Stimulated activated CD8-positive, alpha-beta memory T cell treated with anti-CD3 and anti-CD28 coated beads, Interleukin-12 subunit alpha, Interleukin-12 subunit beta, amount 100 ng/mL, for 1 hour (primary cell): Measurements from ENCODE around the gene GDPD1.
"Not testable (repeated sequence)": the region's sequence is repeated elsewhere in the genome, so short reads cannot be mapped to it uniquely, and the experiment has no call there.

Experiments used
- DNase-seq: peaks from one replicate; pipeline ENCODE4 v3.0.0-alpha.2; 2020; ENCODE audit warnings: low read depth

GDPD1 gene

DNA sequence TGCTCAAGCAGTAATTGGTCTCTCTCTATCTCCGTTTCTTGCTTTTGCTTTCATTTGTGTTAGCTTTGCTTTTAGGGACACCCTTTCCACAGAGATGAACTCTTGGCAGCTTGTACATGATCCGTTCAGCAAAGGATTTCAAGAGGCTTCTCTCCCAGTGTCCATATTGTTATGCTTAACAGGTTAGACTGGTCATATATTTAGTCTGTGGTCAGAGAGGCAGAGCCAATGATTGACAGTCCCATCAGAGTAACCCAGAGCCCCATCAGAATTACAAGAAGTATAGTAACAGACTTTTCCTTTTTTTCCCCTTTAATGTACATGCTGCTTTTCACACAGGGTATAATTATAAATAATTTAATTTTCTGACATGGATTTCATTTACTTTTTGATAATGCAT is 34.4 kb downstream of the GDPD1 start:
- no peak for DNase-seq

DNA sequence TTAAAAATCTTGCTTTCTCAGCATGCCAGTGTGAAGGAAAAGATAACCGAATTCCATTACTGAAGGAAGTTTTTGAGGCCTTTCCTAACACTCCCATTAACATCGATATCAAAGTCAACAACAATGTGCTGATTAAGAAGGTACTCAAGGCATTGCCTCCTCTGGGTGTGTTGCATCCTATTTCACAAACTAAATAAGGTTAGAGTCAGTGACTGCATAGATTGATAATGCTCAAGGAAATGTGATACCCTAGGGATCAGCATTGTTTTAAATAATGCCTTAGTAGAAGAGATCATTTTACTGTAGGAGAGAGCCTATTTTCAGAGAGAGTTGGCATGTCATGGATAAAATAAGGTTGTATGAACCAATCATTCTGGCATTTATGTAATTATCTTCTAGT is 36.8 kb downstream of the GDPD1 start:
- DNase-seq = no peak

DNA sequence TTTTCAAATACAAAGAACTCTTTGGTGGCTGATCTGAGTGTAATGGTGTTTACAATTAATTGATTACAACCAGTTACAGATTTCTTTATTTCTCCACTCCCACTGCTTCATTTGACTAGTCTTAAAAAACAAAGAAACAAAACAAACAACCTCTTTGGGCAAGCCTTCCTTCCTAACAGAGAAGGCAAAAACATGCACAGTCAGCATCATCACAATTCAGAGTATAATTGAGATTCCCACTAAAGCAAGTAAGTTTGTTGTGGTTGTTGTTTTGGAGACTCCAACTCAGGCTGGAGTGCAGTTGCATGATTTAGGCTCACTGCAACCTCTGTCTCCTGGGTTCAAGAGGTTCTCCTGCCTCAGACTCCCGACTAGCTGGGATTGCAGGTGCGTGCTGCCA is 40.4 kb downstream of the GDPD1 start:
- DNase-seq = no peak

DNA sequence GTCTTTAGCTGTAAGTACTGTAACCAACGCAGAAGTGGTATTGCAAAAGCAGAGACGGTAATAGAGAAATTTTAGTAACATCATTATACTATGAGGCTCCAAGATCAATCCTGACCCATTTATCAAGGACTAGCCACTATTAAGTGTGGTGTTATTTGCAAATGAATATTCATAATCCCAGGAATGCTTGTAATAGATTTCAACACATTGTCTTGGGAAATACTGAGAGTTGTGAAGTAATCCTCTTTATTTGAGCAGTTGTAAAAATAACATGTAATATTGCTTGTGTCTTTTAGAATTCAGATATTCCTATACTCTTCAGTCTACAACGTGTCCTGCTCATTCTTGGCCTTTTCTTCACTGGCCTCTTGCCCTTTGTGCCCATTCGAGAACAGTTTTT is 46.4 kb downstream of the GDPD1 start:
- no peak for DNase-seq

DNA sequence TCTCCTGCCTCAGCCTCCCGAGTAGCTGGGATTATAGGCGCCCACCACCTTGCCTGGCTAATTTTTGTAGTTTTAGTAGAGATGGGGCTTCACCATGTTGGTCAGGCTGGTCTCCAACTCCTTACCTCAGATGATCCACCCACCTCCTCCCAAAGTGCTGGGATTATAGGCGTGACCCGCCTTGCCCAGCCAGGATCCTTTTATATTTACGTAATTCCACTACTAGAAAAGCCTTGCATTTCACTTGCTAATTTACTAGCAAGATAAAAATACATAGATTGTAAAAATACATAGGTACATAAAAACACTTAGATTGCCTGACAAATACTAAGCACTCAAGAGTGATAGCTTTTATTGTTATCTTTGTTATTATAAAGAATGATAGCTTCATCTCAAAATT is 47.5 kb downstream of the GDPD1 start:
- no peak for DNase-seq

DNA sequence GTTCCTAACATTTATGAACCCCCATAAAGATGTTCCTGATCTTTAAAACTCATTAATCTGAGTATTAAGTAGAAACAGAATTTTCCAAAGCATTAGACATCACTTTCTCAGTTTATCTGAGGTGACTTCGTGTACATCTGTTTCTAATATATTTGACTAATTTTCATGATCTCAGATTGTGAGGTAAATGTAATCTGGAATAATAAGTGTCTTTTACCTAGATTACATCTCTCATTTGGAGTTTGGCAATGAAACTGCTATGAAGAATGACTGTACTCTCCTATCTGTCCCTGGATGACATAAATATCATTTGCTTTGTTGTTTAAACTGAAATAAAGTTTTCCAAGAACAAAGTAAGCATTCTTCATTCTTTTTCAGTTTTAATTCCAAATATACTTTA is 55.3 kb downstream of the GDPD1 start:
- no peak for DNase-seq

DNA sequence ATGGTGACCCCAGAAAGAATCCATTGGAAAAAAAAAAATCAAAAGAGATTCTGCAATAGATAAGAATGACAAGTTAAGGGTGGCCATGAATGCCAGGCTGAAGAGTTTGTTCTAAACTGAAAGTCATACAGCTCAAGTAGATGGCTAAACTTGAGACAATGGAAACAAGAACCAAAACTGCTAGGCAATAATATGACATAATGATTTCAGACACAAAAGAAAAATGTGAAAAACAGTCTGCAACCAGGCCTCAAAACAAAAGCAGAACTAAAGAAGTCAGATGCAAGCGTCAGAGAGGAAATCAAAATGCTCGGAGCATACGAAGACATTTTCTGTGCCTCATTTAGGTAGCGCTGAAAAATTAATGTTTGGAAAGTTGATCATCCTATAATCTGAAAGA is 56.7 kb downstream of the GDPD1 start:
- no peak for DNase-seq

DNA sequence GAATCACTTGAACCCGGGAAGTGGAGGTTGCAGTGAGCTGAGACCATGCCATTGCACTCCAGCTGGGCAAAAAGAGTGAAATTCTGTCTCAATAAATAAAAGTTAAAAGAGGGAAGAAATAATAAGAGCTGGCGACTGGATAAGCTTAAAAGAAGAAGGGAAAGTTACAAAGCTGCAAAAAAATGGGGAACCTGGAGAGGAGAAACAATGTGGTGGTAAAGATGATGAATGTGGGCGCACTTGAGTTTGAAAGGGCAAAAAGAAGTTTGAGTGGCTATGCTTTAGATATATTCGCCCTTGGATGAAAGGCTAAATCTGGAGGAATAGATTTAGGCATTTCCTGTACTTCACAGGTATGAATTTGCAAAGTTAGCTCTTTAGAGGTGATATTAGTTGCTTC is 58.1 kb downstream of the GDPD1 start:
- no peak for DNase-seq

DNA sequence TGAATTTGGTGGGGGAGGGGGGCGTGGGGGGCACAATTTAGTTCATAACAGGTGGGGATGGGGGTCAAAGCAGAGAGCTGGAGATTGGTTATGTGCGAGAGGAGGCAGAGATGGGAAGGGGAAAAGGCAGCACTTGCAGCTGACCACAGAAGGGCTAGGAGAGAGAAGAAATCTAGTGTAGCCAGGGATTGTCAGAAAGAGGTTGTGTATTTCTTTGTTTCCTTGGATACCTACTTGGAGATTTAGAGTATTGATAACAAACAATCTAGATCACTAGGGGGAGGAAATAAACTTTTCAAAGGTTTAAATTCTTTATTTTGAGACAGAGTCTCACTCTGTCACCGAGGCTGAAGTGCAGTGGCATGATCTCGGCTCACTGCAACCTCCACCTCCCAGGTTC is 64.0 kb downstream of the GDPD1 start:
- no peak for DNase-seq

DNA sequence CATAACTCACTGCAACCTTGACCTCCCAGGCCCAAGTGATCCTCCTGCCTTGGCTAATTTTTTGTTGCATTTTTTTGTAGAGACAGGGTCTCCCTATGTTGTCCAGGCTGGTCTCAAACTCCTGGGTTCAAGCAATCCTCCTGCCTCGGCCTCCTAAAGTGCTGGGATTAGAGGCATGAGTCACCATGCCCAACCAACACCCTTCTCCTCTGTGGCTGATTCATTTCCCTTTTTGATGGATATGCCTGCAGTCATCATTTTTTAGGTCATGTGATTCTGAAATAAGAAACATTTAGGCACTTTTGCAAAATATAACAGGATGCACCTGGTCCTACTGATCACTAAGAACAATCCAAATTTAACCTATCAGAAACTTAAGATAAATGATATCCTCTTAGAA is 67.1 kb downstream of the GDPD1 start:
- DNase-seq = no peak

DNA sequence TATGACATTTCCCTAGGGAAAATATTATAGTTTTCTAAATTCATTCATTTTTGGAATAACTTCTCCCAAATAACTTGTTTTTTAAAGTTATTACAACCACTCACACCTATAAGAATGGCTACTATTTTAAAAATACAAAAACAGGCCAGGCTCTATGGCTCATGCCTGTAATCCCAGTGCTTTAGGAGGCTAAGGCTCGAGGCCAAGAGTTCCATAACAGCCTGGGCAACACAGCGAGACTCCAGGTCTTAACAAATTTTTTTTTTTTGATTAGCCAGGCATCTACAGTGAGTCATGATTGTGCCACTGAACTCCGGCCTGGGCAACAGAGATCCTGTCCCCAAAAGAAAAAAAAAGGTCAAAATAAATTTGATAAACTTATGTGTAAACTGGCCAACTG is 67.6 kb downstream of the GDPD1 start:
- no peak for DNase-seq

DNA sequence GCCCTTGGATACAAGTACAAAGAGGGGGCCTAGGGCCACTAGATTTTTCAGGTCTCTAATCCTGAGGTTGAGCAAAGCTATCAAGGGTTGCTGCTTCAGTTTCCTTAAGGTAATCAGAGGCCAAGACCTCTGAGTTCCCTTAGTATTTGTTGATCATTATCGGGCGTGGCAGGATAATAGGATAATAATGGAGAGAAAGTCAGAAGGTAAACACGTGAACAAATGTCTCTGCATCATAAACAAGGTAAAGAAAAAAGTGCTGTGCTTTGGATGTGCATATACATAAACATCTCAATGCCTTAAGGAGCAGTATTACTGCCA is 69.6 kb downstream of the GDPD1 start:
- DNase-seq = no peak

DNA sequence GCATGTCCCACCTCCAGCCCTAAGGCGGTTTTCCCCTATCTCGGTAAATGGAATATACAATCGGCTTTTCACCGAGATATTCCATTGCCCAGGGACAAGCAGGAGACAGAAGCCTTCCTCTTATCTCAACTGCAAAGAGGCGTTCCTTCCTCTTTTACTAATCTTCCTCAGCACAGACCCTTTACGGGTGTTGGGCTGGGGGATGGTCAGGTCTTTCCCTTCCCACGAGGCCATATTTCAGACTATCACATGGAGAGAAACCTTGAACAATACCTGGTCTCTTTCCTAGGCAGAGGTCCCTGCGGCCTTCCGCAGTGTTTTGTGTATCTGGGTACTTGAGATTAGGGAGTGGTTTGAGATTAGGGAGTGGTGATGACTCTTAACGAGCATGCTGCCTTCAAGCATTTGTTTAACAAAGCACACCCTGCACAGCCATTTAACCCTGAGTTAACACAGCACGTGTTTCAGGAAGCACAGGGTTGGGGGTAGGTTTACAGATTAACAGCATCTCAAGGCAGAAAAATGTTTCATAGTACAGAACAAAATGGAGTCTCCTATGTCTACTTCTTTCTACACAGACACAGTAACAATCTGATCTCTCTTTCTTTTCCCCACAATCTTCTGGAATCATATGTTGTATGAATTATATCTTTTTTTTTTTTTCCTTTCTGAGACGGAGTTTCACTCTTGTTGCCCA is 70.1 kb downstream of the GDPD1 start:
- DNase-seq = not testable (repeated sequence)

DNA sequence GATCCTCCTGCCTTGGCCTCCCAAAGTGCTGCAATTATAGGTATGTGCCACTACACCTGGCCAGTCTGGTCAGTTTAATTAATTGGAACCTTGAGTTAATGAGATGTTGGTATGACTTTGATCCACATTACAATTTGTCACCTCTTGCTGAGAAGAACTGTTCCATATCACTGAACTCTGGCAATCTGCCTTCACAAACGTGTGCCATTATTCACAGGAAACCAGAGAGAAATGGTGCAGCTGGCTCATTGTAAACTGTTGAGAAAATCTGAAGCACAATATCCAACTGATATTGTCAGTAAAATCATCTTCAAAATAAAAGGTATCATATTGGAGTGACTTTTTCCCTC is 71.8 kb downstream of the GDPD1 start:
- DNase-seq = no peak

DNA sequence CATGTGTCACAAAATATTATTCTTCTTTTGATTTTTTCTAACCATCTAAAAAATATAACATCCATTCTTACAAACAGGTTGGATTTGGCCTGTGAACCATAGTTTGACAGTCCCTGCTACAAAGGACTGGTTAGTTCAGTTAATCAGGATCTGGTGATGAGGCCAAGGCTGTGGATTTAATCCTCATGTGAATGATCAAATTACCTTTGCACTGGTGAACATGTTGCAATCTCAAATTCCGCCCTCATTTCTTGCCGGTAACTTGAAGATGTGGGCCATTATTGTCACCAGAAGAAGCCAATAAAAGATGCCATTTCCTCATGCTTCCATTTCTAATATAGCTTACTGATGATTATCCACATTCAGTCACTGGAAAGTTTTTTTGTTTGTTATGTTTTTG is 75.9 kb downstream of the GDPD1 start:
- no peak for DNase-seq

DNA sequence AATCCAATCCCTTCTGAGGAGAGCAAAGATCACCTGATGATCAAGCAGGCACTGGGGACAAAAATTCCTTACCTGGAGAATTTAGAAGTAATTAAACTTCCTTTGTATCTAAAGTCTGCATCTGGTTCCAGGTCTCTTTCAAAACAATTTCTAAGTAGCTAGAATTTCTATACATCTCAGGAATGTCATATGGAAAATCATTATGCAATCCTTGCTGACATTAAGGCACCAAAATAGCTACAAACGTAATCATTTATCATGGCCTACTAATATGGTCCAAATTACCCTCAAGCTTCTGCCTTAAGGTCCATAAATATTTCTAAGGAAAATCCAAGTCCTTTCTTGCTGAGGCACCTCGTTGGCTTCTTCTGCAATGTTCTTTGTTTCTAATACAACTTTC is 78.2 kb downstream of the GDPD1 start:
- no peak for DNase-seq

DNA sequence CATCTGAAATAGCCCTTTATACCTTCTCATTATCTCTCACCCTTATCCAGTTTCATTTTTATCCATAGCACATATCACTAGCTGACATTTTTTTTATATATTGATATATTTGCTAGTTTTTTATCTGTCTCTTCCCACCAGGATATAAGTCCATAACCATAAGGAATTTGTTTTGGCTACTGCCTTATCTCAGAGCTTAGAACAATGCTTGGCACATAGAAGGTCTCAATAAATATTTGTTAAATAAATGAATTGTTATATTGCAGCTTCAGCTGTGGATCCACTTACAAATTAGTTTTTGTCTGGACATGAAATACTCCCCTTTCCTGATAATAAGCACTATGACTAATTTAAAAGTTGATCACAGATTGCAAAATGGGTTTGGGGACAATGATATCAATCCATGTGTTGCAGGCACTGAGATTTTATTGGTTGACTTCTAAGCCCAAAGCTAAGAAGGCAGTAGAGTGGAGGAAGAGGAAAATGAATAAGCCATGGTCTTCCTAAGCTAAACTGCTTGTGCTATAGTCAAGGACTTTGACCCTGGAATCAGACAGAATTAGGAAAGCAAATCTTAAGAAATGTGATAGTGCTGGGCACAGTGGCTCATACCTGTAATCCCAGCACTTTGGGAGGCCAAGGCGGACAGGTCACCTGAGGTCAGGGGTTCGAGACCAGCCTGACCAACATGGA is 79.2 kb downstream of the GDPD1 start:
- no peak for DNase-seq

DNA sequence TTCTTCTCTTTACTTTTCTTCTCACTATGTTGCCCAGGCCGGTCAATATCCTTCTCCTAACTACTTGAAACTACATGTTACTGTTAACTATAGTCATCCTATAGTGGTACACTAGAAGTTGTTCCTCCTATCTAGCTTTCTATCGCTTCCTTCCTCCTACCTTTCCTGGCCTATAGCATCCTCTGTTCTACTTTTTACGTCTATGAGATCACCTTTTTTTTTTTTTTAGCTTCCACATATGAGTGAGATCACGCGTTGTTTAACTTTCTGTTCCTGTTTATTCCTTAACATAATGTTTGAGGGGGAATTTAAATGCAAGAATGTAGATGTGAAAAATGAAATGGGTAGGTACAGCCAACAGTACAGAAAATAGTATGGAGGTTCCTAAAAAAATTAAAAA is 80.6 kb downstream of the GDPD1 start:
- DNase-seq = no peak

DNA sequence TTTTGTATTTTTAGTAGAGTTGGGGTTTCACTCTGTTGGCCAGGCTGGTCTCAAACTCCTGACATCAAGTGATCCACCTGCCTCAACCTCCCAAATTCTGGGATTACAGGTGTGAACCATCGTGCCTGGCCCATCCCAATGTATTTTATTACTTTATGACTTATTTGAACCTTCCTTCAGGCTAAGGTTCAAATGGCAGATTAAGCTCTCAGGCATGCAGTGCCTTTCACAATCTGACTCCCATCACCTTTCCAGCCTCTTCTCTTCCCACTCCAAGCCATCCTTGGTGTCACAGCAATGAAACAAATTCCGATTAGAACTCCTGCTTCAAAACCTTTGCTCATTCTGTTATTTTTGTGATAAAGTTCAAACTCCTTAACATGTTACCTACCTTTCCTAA is 84.5 kb downstream of the GDPD1 start:
- no peak for DNase-seq

DNA sequence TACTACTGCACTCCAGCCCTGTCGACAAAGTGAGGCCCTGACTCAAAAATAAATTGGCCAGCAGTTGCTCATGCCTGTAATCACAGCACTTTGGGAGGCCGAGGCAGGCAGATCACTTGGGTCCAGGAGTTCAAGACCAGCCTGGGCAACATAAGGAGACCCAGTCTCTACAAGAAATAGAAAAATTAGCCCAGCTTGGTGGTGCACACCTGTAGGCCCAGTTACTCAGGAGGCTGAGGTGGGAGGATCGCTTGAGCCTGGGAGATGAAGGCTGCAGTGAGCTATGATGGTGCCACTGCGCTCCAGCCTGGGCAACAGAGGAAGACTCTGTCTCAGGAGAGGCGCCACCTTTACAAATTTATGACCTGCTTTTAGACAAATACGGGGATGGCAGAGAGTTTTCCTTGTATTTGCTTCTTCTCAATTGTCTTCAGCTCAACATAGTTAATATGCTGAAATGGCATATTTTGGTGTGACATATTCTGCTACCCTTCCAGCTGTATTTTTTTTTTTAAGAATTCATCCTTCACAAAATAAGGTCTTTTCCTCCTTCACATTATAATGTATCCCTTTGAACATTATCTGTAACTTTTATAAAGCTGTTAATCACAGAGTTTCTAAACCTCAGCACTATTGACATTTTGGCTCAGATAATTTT is 90.1 kb downstream of the GDPD1 start:
- DNase-seq = no peak

DNA sequence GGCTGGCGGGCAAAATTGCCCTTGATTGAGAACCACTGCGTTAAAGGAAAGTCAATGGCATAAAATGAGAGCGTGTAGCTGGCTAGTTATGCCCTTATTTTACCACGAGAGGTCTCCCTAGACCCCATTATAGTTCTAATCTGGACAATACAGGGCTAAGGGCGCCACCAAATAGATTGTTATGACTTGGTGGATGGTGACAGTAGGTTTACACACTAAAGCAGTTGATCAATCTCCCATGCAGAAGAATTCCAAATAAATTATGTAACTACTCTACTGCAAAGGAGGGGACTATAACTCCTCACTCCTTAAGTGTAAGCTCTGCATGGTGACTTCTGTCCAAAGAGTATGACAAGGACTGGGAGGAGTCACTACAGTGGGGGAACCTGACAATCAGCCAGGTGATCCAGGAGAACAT is 90.7 kb downstream of the GDPD1 start:
- DNase-seq = no peak

DNA sequence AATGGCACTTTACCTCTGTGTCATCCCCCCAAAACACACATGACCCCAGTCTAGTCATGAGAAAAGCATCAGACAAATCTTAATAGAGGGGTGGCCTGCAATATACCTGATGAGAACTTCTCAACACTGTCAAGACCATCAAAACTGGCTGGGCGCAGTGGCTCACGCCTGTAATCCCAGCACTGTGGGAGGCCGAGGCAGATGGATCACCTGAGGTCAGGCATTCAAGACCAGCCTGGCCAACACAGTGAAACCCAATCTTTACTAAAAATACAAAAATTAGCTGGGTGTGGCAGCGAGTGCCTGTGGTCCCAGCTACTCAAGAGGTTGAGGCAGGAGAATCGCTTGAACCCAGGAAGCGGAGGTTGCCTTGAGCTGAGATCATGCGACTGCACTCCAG is 91.2 kb downstream of the GDPD1 start:
- not testable (repeated sequence) for DNase-seq

DNA sequence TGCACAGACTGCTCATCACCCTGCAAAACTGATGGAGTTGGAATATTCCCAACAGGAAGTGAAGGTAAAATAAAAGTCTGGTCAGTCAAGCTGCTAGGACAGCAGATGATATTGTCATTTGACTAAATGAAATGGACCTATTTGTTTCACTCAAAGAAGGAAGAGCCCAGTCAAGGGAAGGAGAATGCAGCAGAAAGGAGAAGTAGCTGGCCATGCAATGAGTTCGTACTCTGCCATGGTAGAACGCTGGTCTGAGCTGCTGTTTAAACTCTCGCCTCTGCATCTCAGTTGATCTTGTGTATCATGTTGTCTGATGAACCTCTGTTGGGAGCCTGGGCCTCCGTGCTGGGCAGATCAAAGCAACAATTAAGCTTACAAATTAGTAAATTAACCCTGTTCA is 95.6 kb downstream of the GDPD1 start:
- no peak for DNase-seq
